ENCODE results near the gene QRFPR. TPM values are rescaled to one million over a fixed set of nuclear protein-coding genes. Genes with fewer than 3 reads are reported as not detected.
"Not testable (repeated sequence)": the region's sequence is repeated elsewhere in the genome, so short reads cannot be mapped to it uniquely, and the experiment has no call there.

QRFPR gene
- total RNA-seq, 2 donors from 2014 or later, result not detected

- no peak overlapping the region for H3K9ac ChIP-seq (ENCODE audit: low read depth in 2 of 2, low read length in 2 of 2)
- H3K36me3 ChIP-seq, result no peaks in the 10 kb centered on the region
- no peaks in the 10 kb centered on the region for H3K4me1 ChIP-seq
- H3K9me3 ChIP-seq, result no peaks in the 10 kb centered on the region
- no peaks in the 10 kb centered on the region for H3K27me3 ChIP-seq
- DNase-seq, result no peak
- H3K4me3 ChIP-seq, result no peak overlapping the region
- no peak overlapping the region for H3K27ac ChIP-seq
- no peak for TF ChIP-seq CTCF (IDR thresholded peaks at IDR 0.05)
- intact Hi-C loops (cut with DNase I), result no loop called here
These were observed 54.2 kb downstream of the QRFPR start for GRCh38 chr4:121326597-121326996.

GRCh38 chr4:121324331-121324730, 56.5 kb downstream of the QRFPR start:
- TF ChIP-seq CTCF (IDR thresholded peaks at IDR 0.05), result no peak
- H3K9me3 ChIP-seq, result no peaks in the 10 kb centered on the region
- intact Hi-C loops (cut with DNase I), result no loop called here
- no peaks in the 10 kb centered on the region for H3K4me1 ChIP-seq
- no peak for DNase-seq
- no peak overlapping the region for H3K27ac ChIP-seq
- H3K27me3 ChIP-seq, result no peaks in the 10 kb centered on the region
- no peak overlapping the region for H3K4me3 ChIP-seq
- H3K36me3 ChIP-seq, result no peaks in the 10 kb centered on the region
- no peak overlapping the region for H3K9ac ChIP-seq (ENCODE audit: low read depth in 2 of 2, low read length in 2 of 2)

- no peak for TF ChIP-seq CTCF (IDR thresholded peaks at IDR 0.05)
- H3K4me1 ChIP-seq, result no peaks in the 10 kb centered on the region
- H3K9me3 ChIP-seq, result no peaks in the 10 kb centered on the region
- DNase-seq, result no peak
- no peak overlapping the region for H3K4me3 ChIP-seq
- no peaks in the 10 kb centered on the region for H3K27me3 ChIP-seq
- intact Hi-C loops (cut with DNase I), result no loop called here
- H3K9ac ChIP-seq (ENCODE audit: low read depth in 2 of 2, low read length in 2 of 2), result no peak overlapping the region
- H3K36me3 ChIP-seq, result no peaks in the 10 kb centered on the region
- no peak overlapping the region for H3K27ac ChIP-seq
These were observed 59.4 kb downstream of the QRFPR start for GRCh38 chr4:121321466-121321865.

- no peak for DNase-seq
- no peak overlapping the region for H3K4me3 ChIP-seq
- intact Hi-C loops (cut with DNase I), result no loop called here
- no peaks in the 10 kb centered on the region for H3K27me3 ChIP-seq
- H3K9ac ChIP-seq (ENCODE audit: low read depth in 2 of 2, low read length in 2 of 2), result no peak overlapping the region
- H3K27ac ChIP-seq, result no peak overlapping the region
- TF ChIP-seq CTCF (IDR thresholded peaks at IDR 0.05), result no peak
- no peaks in the 10 kb centered on the region for H3K36me3 ChIP-seq
- no peaks in the 10 kb centered on the region for H3K4me1 ChIP-seq
- no peaks in the 10 kb centered on the region for H3K9me3 ChIP-seq
These were observed 64.7 kb downstream of the QRFPR start for GRCh38 chr4:121316091-121316490.

GRCh38 chr4:121313430-121313829, 67.4 kb downstream of the QRFPR start:
- H3K9me3 ChIP-seq; H3K27me3 ChIP-seq; H3K36me3 ChIP-seq; DNase-seq; H3K4me1 ChIP-seq; intact Hi-C loops (cut with DNase I); H3K4me3 ChIP-seq; H3K9ac ChIP-seq (ENCODE audit: low read depth in 2 of 2, low read length in 2 of 2); H3K27ac ChIP-seq: not testable (repeated sequence)

GRCh38 chr4:121308828-121309227, 72.0 kb downstream of the QRFPR start:
- intact Hi-C loops (cut with DNase I), result loop anchor here (2.0 to 5.0 kb wide), 2 partner anchors 32 to 117 kb away; no protein-coding TSS in a partner anchor
- H3K4me3 ChIP-seq, result no peak overlapping the region
- H3K27me3 ChIP-seq, result no peaks in the 10 kb centered on the region
- H3K36me3 ChIP-seq, result no peaks in the 10 kb centered on the region
- no peak overlapping the region for H3K27ac ChIP-seq
- DNase-seq, result no peak
- no peak for TF ChIP-seq CTCF (IDR thresholded peaks at IDR 0.05)
- no peaks in the 10 kb centered on the region for H3K4me1 ChIP-seq
- H3K9me3 ChIP-seq, result no peaks in the 10 kb centered on the region
- no peak overlapping the region for H3K9ac ChIP-seq (ENCODE audit: low read depth in 2 of 2, low read length in 2 of 2)

Data from colonic mucosa (tissue), 4 donors.